GM12878 (cell line): ENCODE measurements around the gene SEMA4D. TPM values are rescaled to one million over a fixed set of nuclear protein-coding genes. Genes with fewer than 3 reads are reported as not detected.

ENCODE experiments used
- ATAC-seq: fragments of 200-7000 bp; cut with Tn5 transposase; 3 replicates; pipeline ENCODE4 v1.9.1; 2020; ENCODE audit warnings: mild to moderate bottlenecking, moderate library complexity
- BruUV-seq: library from RNA; stranded (reverse); fragments of 400-500 nt; replicated peaks from 2 replicates; lab custom pipeline; 2021; lab: Mats Ljungman, UMichigan
- CTCF ChIA-PET: fragments of 300-600 bp; sonication (Branson Sonifier 250); formaldehyde crosslinking; extraction: SDS; loops from one replicate; lab custom pipeline; 2021; ENCODE audit warnings: inconsistent platforms; lab: Yijun Ruan, JAX
- POLR2A ChIA-PET: fragments of 350-600 bp; formaldehyde crosslinking; extraction: SDS; loops from one replicate; lab custom pipeline; 2021; ENCODE audit warnings: inconsistent platforms; lab: Charles Lee
- RAD21 ChIA-PET: fragments of 300-600 bp; sonication (Branson Sonifier 250); formaldehyde crosslinking; loops from one replicate; lab custom pipeline; 2023; ENCODE audit warnings: antibody characterized with exemption; ENCODE audit not compliant: unreplicated experiment; lab: Charles Lee
- SMC1A ChIA-PET: fragments of 300-600 bp; sonication (Branson Sonifier 250); formaldehyde crosslinking; loops from one replicate; lab custom pipeline; 2023; ENCODE audit not compliant: unreplicated experiment, uncharacterized antibody; lab: Charles Lee
- DNase-seq: peaks from one replicate; pipeline ENCODE4 v3.0.0-alpha.2; 2011; ENCODE audit warnings: low read depth, low spot score
- FAIRE-seq: peaks from 3 replicates; lab custom pipeline; 2011; peaks lifted over from hg19 to GRCh38; lab: Jason Lieb, UNC
- H2AFZ ChIP-seq: 2 replicates; pipeline ENCODE4 v1.6.0; 2011; ENCODE audit warnings: low read depth, low read length, control low read depth; ENCODE audit not compliant: control insufficient read depth
- H3K27ac ChIP-seq: 2 replicates; pipeline ENCODE4 v1.5.1; 2011; ENCODE audit warnings: control low read depth; ENCODE audit not compliant: control insufficient read depth, insufficient read depth
- H3K27me3 ChIP-seq, 2 experiments: replicated peaks in 1 of 2; 2 replicates each; pipeline versions ENCODE4 v1.6.0 to v1.6.1; 2011; ENCODE audit warnings: low read length in 1 of 2; ENCODE audit not compliant: control insufficient read depth in 2 of 2, insufficient read depth in 2 of 2
- H3K36me3 ChIP-seq, 2 experiments: 2 replicates each; pipeline ENCODE4 v1.5.1; 2011; ENCODE audit warnings: low read length in 1 of 2; ENCODE audit not compliant: control insufficient read depth in 2 of 2, insufficient read depth in 2 of 2
- H3K4me1 ChIP-seq: 2 replicates; pipeline ENCODE4 v1.6.1; 2011; ENCODE audit warnings: mild to moderate bottlenecking, low read length, moderate library complexity, mixed read lengths; ENCODE audit not compliant: control insufficient read depth, insufficient read depth
- H3K4me2 ChIP-seq: 2 replicates; pipeline ENCODE4 v1.6.0; 2011; ENCODE audit warnings: control low read depth; ENCODE audit not compliant: control insufficient read depth, insufficient read depth
- H3K4me3 ChIP-seq: fragments of 200-600 bp; sonication (generic); 2 replicates; pipeline ENCODE4 v1.5.1; 2016
- H3K79me2 ChIP-seq: 2 replicates; pipeline ENCODE4 v1.6.0; 2011; ENCODE audit warnings: low read length; ENCODE audit not compliant: control insufficient read depth, insufficient read depth
- H3K9ac ChIP-seq: 2 replicates; pipeline ENCODE4 v1.8.0; 2011; ENCODE audit warnings: low read length, control low read depth, mixed read lengths; ENCODE audit not compliant: control insufficient read depth, insufficient read depth
- H3K9me3 ChIP-seq: replicated peaks from 3 replicates; pipeline ENCODE4 v1.5.1; 2011; ENCODE audit warnings: mild to moderate bottlenecking, low read length; ENCODE audit not compliant: control insufficient read depth, insufficient read depth
- H4K20me1 ChIP-seq: 2 replicates; pipeline ENCODE4 v1.6.0; 2011; ENCODE audit not compliant: control insufficient read depth, insufficient read depth
- NBN ChIP-seq: fragments of 450-650 bp; IDR thresholded peaks from 2 replicates; pipeline ENCODE4 v1.6.1; 2016
- POU2F2 ChIP-seq: IDR thresholded peaks from 3 replicates; pipeline ENCODE4 v1.6.1; 2011; ENCODE audit warnings: low read depth, mild to moderate bottlenecking, low read length, borderline replicate concordance
- WGBS: methylation state at CpG from one replicate; pipeline ENCODE4 v1.1.6; 2016; ENCODE audit warnings: low lambda C conversion rate; ENCODE audit not compliant: insufficient replicate concordance, insufficient coverage; ENCODE audit errors: missing lambda C conversion rate; 5-methylcytosine and 5-hydroxymethylcytosine counted together
- in situ Hi-C: fragments of 300-500 bp; cut with MboI; formaldehyde crosslinking; loops from 9 replicates; pipeline ENCODE4 v1.14.3; 2018; ENCODE audit warnings: mixed read lengths
- intact Hi-C: fragments of 100-400 bp; cut with micrococcal nuclease; formaldehyde crosslinking; loops from one replicate; pipeline ENCODE4 v1.14.2; 2022; ENCODE audit not compliant: unreplicated experiment
- polyA plus RNA-seq, 11 experiments: library from polyadenylated mRNA; depleted of rRNA in 4 of 11; unstranded in 6 of 11; stranded (reverse) in 5 of 11; fragments of >200 nt; fragmentation: Nextera tagmentation in 4 of 11; fragmentation: Illumina TruSeq in 1 of 11; extraction: Ambion mirVana in 4 of 11; extraction: Trizol in 1 of 11; gene quantifications; 1 replicate in 1 of 11; 2 replicates in 10 of 11; pipeline versions ENCODE4 v1.2.1 to v1.2.3, GENCODE V29; 2011 to 2016; ENCODE audit warnings: inconsistent platforms in 2 of 11, missing spikeins in 2 of 11, low read depth in 1 of 11
- total RNA-seq, 4 experiments: library from RNA; depleted of rRNA in 3 of 4; stranded (reverse); fragments of >200 nt in 3 of 4; fragmentation: Illumina TruSeq in 1 of 4; extraction: Trizol in 1 of 4; gene quantifications; 2 replicates each; pipeline versions ENCODE4 v1.2.1 to v1.2.3, GENCODE V29; 2013 to 2021
- TF ChIP-seq, protein P1 (sequence below): fragments of 450-650 bp; IDR thresholded peaks from 2 replicates; pipeline ENCODE4 v1.6.1; 2018; ENCODE audit warnings: mild to moderate bottlenecking, low read depth, moderate library complexity; ENCODE audit not compliant: partially characterized antibody
- TF ChIP-seq, protein P2 (sequence below): fragments of 450-650 bp; formaldehyde crosslinking; IDR thresholded peaks from 2 replicates; pipeline ENCODE4 v1.4.0; 2022; ENCODE audit warnings: mild to moderate bottlenecking, moderate library complexity
- TF ChIP-seq, protein P3 (sequence below): fragments of 450-650 bp; IDR thresholded peaks from 2 replicates; pipeline ENCODE4 v1.6.1; 2017; ENCODE audit warnings: borderline replicate concordance
- TF ChIP-seq, protein P4 (sequence below): IDR thresholded peaks from 2 replicates; pipeline ENCODE4 v1.6.1; 2011; ENCODE audit warnings: low read depth, mild to moderate bottlenecking, low read length, moderate library complexity, borderline replicate concordance; ENCODE audit errors: extremely low read depth

The SEMA4D gene
- total and polyA plus RNA-seq, 10 of the 15 experiments (the other 5 are each of a cell fraction or from before 2014, with no cell fraction given) = 15.1 to 136 (median 39.6) TPM

DNA sequence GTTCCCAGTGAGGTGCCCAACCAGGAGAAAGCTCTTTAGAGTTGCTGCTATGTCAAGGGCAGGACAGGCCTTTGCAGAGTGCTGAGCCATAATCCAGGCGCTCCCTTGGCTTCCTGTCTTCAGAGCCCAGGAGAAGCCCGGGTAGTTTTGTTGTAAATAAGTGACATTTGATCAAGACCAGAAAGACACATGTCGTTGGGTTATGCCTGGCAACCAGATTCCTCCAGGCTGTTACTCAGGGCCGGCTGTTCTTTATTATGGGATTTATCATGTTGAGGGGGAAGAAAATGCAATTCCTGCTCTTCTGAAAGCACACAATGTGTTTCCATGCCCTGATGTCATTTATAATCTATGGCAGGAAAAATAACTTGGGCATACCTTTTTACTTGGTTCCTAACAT, 39.3 kb upstream of the SEMA4D start:
- ChIA-PET CTCF (interaction anchor here (1.1 to 2.7 kb wide), 6 partner anchors 11 to 110 kb away, joined by 3 to 17 read pairs (median 4); no protein-coding TSS in a partner anchor), POLR2A (interaction anchor here (0.5 to 1.4 kb wide), 4 partner anchors 14 to 227 kb away, joined by 3 to 5 read pairs (median 3); no protein-coding TSS in a partner anchor), RAD21 (interaction anchor here (0.8 to 2.6 kb wide), 7 partner anchors 12 to 108 kb away, joined by 3 to 17 read pairs (median 4); no protein-coding TSS in a partner anchor), SMC1A (interaction anchor here (0.6 to 3.8 kb wide), 9 partner anchors 12 to 119 kb away, joined by 3 to 19 read pairs (median 4); no protein-coding TSS in a partner anchor)
- BruUV-seq = no TSS peak
- in situ Hi-C loops = no loop called here
- intact Hi-C loops = no loop called here
- Histone ChIP-seq H3K9me3 (no peaks in the 10 kb centered on the region), H3K4me1 (peaks cover 27% of the 10 kb centered on the region), H3K4me3 (no peak overlapping the region), H3K79me2 (no peaks in the 10 kb centered on the region), H4K20me1 (no peaks in the 10 kb centered on the region), H3K27me3 (no peaks in the 10 kb centered on the region), H3K4me2 (peak overlapping the region; percentile 9; the same call in 1 of the 2 replicates), H3K36me3 (no peaks in the 10 kb centered on the region), H3K9ac (no peak overlapping the region), H3K27ac (peak overlapping the region; percentile 30), H2AFZ (no peak overlapping the region)
- no peak for ATAC-seq
- DNase-seq = no peak
- FAIRE-seq = no peak
- WGBS = 73% methylated on average over 4 of the region's 4 CpGs
- TF ChIP-seq, protein P1, sequence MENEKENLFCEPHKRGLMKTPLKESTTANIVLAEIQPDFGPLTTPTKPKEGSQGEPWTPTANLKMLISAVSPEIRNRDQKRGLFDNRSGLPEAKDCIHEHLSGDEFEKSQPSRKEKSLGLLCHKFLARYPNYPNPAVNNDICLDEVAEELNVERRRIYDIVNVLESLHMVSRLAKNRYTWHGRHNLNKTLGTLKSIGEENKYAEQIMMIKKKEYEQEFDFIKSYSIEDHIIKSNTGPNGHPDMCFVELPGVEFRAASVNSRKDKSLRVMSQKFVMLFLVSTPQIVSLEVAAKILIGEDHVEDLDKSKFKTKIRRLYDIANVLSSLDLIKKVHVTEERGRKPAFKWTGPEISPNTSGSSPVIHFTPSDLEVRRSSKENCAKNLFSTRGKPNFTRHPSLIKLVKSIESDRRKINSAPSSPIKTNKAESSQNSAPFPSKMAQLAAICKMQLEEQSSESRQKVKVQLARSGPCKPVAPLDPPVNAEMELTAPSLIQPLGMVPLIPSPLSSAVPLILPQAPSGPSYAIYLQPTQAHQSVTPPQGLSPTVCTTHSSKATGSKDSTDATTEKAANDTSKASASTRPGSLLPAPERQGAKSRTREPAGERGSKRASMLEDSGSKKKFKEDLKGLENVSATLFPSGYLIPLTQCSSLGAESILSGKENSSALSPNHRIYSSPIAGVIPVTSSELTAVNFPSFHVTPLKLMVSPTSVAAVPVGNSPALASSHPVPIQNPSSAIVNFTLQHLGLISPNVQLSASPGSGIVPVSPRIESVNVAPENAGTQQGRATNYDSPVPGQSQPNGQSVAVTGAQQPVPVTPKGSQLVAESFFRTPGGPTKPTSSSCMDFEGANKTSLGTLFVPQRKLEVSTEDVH = no peak
- TF ChIP-seq, protein P2, sequence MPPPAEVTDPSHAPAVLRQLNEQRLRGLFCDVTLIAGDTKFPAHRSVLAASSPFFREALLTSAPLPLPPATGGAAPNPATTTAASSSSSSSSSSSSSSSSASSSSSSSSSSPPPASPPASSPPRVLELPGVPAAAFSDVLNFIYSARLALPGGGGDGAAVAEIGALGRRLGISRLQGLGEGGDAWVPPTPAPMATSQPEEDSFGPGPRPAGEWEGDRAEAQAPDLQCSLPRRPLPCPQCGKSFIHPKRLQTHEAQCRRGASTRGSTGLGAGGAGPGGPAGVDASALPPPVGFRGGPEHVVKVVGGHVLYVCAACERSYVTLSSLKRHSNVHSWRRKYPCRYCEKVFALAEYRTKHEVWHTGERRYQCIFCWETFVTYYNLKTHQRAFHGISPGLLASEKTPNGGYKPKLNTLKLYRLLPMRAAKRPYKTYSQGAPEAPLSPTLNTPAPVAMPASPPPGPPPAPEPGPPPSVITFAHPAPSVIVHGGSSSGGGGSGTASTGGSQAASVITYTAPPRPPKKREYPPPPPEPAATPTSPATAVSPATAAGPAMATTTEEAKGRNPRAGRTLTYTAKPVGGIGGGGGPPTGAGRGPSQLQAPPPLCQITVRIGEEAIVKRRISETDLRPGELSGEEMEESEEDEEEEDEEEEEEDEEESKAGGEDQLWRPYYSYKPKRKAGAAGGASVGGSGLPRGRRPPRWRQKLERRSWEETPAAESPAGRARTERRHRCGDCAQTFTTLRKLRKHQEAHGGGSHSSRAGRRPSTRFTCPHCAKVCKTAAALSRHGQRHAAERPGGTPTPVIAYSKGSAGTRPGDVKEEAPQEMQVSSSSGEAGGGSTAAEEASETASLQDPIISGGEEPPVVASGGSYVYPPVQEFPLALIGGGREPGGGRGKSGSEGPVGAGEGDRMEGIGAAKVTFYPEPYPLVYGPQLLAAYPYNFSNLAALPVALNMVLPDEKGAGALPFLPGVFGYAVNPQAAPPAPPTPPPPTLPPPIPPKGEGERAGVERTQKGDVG (CRISPR knock-in tag) = no peak
- TF ChIP-seq POU2F2 = no peak
- no peak for TF ChIP-seq NBN
- TF ChIP-seq, protein P3, sequence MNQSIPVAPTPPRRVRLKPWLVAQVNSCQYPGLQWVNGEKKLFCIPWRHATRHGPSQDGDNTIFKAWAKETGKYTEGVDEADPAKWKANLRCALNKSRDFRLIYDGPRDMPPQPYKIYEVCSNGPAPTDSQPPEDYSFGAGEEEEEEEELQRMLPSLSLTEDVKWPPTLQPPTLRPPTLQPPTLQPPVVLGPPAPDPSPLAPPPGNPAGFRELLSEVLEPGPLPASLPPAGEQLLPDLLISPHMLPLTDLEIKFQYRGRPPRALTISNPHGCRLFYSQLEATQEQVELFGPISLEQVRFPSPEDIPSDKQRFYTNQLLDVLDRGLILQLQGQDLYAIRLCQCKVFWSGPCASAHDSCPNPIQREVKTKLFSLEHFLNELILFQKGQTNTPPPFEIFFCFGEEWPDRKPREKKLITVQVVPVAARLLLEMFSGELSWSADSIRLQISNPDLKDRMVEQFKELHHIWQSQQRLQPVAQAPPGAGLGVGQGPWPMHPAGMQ = no peak
- TF ChIP-seq, protein P4, sequence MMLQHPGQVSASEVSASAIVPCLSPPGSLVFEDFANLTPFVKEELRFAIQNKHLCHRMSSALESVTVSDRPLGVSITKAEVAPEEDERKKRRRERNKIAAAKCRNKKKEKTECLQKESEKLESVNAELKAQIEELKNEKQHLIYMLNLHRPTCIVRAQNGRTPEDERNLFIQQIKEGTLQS = no peak
